K562 (cell line): ENCODE measurements around the gene NCAPG2. TPM values are rescaled to one million over a fixed set of nuclear protein-coding genes. Genes with fewer than 3 reads are reported as not detected.

Source experiments
- ATAC-seq: fragments of 200-7000 bp; cut with Tn5 transposase; 3 replicates; pipeline ENCODE4 v1.9.1; 2020; ENCODE audit warnings: moderate library complexity
- BruUV-seq: library from RNA; stranded (reverse); fragments of 400-500 nt; replicated peaks from 2 replicates; lab custom pipeline; 2021; lab: Mats Ljungman, UMichigan
- CTCF ChIA-PET: fragments of 300-600 bp; formaldehyde crosslinking; extraction: SDS; loops from one replicate; lab custom pipeline; 2021; ENCODE audit warnings: low intra/inter-chr PET ratio; lab: Yijun Ruan, JAX
- POLR2A ChIA-PET: fragments of 300-600, 350-650 bp; sonication (Branson Sonifier 250); formaldehyde crosslinking; extraction: SDS; loops from one replicate; lab custom pipeline; 2021; ENCODE audit warnings: antibody characterized with exemption, inconsistent platforms; lab: Yijun Ruan, JAX
- DNase-seq, 4 experiments: peaks; one replicate each; pipeline versions ENCODE4 v3.0.0 to v3.0.0-alpha.2; 2011 to 2018; ENCODE audit warnings: low spot score in 3 of 4, mixed read lengths in 3 of 4; ENCODE audit errors: extremely low read depth in 1 of 4
- FAIRE-seq: peaks from 2 replicates; lab custom pipeline; 2011; peaks lifted over from hg19 to GRCh38; lab: Jason Lieb, UNC
- H2AFZ ChIP-seq: 2 replicates; pipeline ENCODE4 v1.6.0; 2011; ENCODE audit warnings: low read depth, low read length, control low read depth, inconsistent platforms
- H3K27ac ChIP-seq: fragments of 200-600 bp; 3 replicates; pipeline ENCODE4 v1.8.0; 2011; ENCODE audit warnings: low read depth, mild to moderate bottlenecking, control low read depth, inconsistent platforms, low read length, moderate library complexity, mixed read lengths; ENCODE audit errors: extremely low read depth
- H3K27me3 ChIP-seq, 2 experiments: fragments of 300-600 bp in 1 of 2; 2 replicates in 1 of 2; 3 replicates in 1 of 2; pipeline versions ENCODE4 v1.6.0 to v1.8.0; 2011; ENCODE audit warnings: inconsistent platforms in 2 of 2, low read length in 2 of 2, mild to moderate bottlenecking in 1 of 2, mixed read lengths in 1 of 2, moderate library complexity in 1 of 2; ENCODE audit not compliant: control insufficient read depth in 2 of 2, insufficient read depth in 2 of 2
- H3K36me3 ChIP-seq: fragments of 300-600 bp; 3 replicates; pipeline ENCODE4 v1.8.0; 2011; ENCODE audit warnings: mild to moderate bottlenecking, low read length, inconsistent platforms; ENCODE audit not compliant: control insufficient read depth, insufficient read depth
- H3K4me1 ChIP-seq, 2 experiments: fragments of 200-600 bp in 1 of 2; replicated peaks in 1 of 2; 2 replicates in 1 of 2; 3 replicates in 1 of 2; pipeline versions ENCODE4 v1.5.1 to v1.8.0; 2011; ENCODE audit warnings: inconsistent platforms in 2 of 2, low read length in 2 of 2, mild to moderate bottlenecking in 1 of 2, mixed read lengths in 1 of 2, moderate library complexity in 1 of 2; ENCODE audit not compliant: control insufficient read depth in 2 of 2, insufficient read depth in 2 of 2
- H3K4me2 ChIP-seq: 2 replicates; pipeline ENCODE4 v1.6.1; 2011; ENCODE audit warnings: low read length, control low read depth, inconsistent platforms, mixed read lengths; ENCODE audit not compliant: insufficient read depth
- H3K4me3 ChIP-seq: fragments of 200-600 bp; sonication (generic), shearing (Covaris generic); 2 replicates; pipeline ENCODE4 v1.5.1; 2016; ENCODE audit warnings: control low read depth, inconsistent platforms
- H3K79me2 ChIP-seq: fragments of 200-600 bp; 3 replicates; pipeline ENCODE4 v1.8.0; 2011; ENCODE audit warnings: low read length, inconsistent platforms; ENCODE audit not compliant: control insufficient read depth, insufficient read depth
- H3K9ac ChIP-seq, 2 experiments: 2 replicates each; pipeline versions ENCODE4 v1.6.0 to v1.6.1; 2011; ENCODE audit warnings: low read depth in 2 of 2, low read length in 2 of 2, control low read depth in 1 of 2, inconsistent platforms in 1 of 2, mild to moderate bottlenecking in 1 of 2, mixed read lengths in 1 of 2; ENCODE audit not compliant: insufficient read depth in 1 of 2
- H3K9me1 ChIP-seq: one replicate; pipeline ENCODE4 v1.6.0; 2011; ENCODE audit warnings: inconsistent platforms, mild to moderate bottlenecking, low read length, moderate library complexity; ENCODE audit not compliant: control insufficient read depth, insufficient read depth
- H3K9me3 ChIP-seq: replicated peaks from 2 replicates; pipeline ENCODE4 v1.5.1; 2011; ENCODE audit warnings: low read depth, low read length, inconsistent platforms; ENCODE audit not compliant: control insufficient read depth, insufficient read depth
- H4K20me1 ChIP-seq: replicated peaks from 2 replicates; pipeline ENCODE4 v1.6.1; 2011; ENCODE audit warnings: low read length, inconsistent platforms, mixed read lengths; ENCODE audit not compliant: control insufficient read depth, insufficient read depth
- CHCHD3 ChIP-seq: fragments of 250-450 bp; sonication (Bioruptor Pico); IDR thresholded peaks from 2 replicates; pipeline ENCODE4 v2.1.2; 2022; ENCODE audit warnings: mild to moderate bottlenecking
- NR2C1 ChIP-seq, 2 experiments: fragments of 450-650 bp; IDR thresholded peaks; 2 replicates each; pipeline ENCODE4 v1.6.1; 2017; ENCODE audit warnings: mild to moderate bottlenecking in 2 of 2, antibody characterized with exemption in 1 of 2, inconsistent platforms in 1 of 2, missing compliant biosample characterization in 1 of 2, missing genetic modification characterization in 1 of 2
- PHB2 ChIP-seq: fragments of 450-650 bp; IDR thresholded peaks from 2 replicates; pipeline ENCODE4 v1.6.1; 2017; ENCODE audit warnings: low read depth
- POLR2G ChIP-seq: fragments of 200-400 bp; formaldehyde crosslinking; IDR thresholded peaks from 2 replicates; pipeline ENCODE4 v1.6.1; 2017; ENCODE audit warnings: low read depth, mild to moderate bottlenecking, antibody characterized with exemption, low read length, moderate library complexity
- RBFOX2 ChIP-seq: fragments of 200-400 bp; formaldehyde crosslinking; IDR thresholded peaks from 2 replicates; pipeline ENCODE4 v1.6.1; 2017; ENCODE audit warnings: low read depth, mild to moderate bottlenecking, low read length, moderate library complexity
- STAG1 ChIP-seq: sonication (generic); formaldehyde crosslinking; IDR thresholded peaks from 2 replicates; pipeline ENCODE4 v1.5.0; 2020; ENCODE audit warnings: missing genetic modification reagents, borderline replicate concordance
- ZBTB17 ChIP-seq: fragments of 450-650 bp; formaldehyde crosslinking; IDR thresholded peaks from 2 replicates; pipeline ENCODE4 v1.4.0; 2020; ENCODE audit warnings: mild to moderate bottlenecking
- ZNF75A ChIP-seq: fragments of 450-650 bp; formaldehyde crosslinking; IDR thresholded peaks from 2 replicates; pipeline ENCODE4 v1.4.0; 2020; ENCODE audit warnings: mild to moderate bottlenecking
- WGBS: fragments of 100-300 bp; shearing (Covaris generic); methylation state at CpG from one replicate; pipeline ENCODE4 v1.1.6; 2016; ENCODE audit warnings: low coverage, mixed read lengths; ENCODE audit not compliant: insufficient coverage; ENCODE audit errors: missing lambda C conversion rate; 5-methylcytosine and 5-hydroxymethylcytosine counted together
- in situ Hi-C: fragments of 300-500 bp; cut with MboI; formaldehyde crosslinking; loops from 4 replicates; pipeline ENCODE4 v1.15.0; 2018; ENCODE audit warnings: inconsistent platforms, mixed read lengths
- intact Hi-C: fragments of 100-400 bp; cut with micrococcal nuclease; formaldehyde crosslinking; loops from 2 replicates; pipeline ENCODE4 v1.14.2; 2022
- polyA plus RNA-seq, 8 experiments: library from polyadenylated mRNA; depleted of rRNA in 4 of 8; stranded (reverse) in 5 of 8; unstranded in 3 of 8; fragments of >200 nt; fragmentation: Nextera tagmentation in 2 of 8; fragmentation: Illumina TruSeq in 1 of 8; extraction: Ambion mirVana in 2 of 8; extraction: Trizol in 1 of 8; gene quantifications; 2 replicates each; pipeline versions ENCODE4 v1.2.1 to v1.2.3, GENCODE V29; 2011 to 2014; ENCODE audit warnings: inconsistent platforms in 1 of 8, missing spikeins in 1 of 8
- total RNA-seq, 7 experiments: library from RNA; depleted of rRNA in 6 of 7; stranded (reverse); fragments of >200 nt in 6 of 7; fragmentation: Illumina TruSeq in 2 of 7; extraction: Trizol in 2 of 7; gene quantifications; 2 replicates each; pipeline versions ENCODE4 v1.2.1 to v1.2.3, GENCODE V29; 2011 to 2021; ENCODE audit warnings: low replicate concordance in 1 of 7
- TF ChIP-seq, protein P1 (sequence below), 2 experiments: IDR thresholded peaks in 1 of 2; conservative IDR thresholded peaks in 1 of 2; 2 replicates each; pipeline ENCODE4 v1.6.1; 2016; ENCODE audit warnings: low read depth in 2 of 2, mild to moderate bottlenecking in 1 of 2, missing compliant biosample characterization in 1 of 2, missing genetic modification characterization in 1 of 2, moderate library complexity in 1 of 2
- TF ChIP-seq, protein P2 (sequence below): fragments of 450-650 bp; formaldehyde crosslinking; IDR thresholded peaks from 2 replicates; pipeline ENCODE4 v1.4.0; 2020; ENCODE audit warnings: mild to moderate bottlenecking, moderate library complexity
- TF ChIP-seq, protein P3 (sequence below): fragments of 450-650 bp; formaldehyde crosslinking; IDR thresholded peaks from 2 replicates; pipeline ENCODE4 v1.4.0; 2020; ENCODE audit warnings: mild to moderate bottlenecking, moderate library complexity
- TF ChIP-seq, protein P4 (sequence below): fragments of 450-650 bp; formaldehyde crosslinking; IDR thresholded peaks from 2 replicates; pipeline ENCODE4 v1.4.0; 2020; ENCODE audit warnings: mild to moderate bottlenecking, moderate library complexity

Gene NCAPG2
- total and polyA plus RNA-seq, 9 of the 15 experiments (the other 6 are each of a cell fraction or from before 2014, with no cell fraction given), result 21.5 to 127 (median 86.1) TPM

DNA sequence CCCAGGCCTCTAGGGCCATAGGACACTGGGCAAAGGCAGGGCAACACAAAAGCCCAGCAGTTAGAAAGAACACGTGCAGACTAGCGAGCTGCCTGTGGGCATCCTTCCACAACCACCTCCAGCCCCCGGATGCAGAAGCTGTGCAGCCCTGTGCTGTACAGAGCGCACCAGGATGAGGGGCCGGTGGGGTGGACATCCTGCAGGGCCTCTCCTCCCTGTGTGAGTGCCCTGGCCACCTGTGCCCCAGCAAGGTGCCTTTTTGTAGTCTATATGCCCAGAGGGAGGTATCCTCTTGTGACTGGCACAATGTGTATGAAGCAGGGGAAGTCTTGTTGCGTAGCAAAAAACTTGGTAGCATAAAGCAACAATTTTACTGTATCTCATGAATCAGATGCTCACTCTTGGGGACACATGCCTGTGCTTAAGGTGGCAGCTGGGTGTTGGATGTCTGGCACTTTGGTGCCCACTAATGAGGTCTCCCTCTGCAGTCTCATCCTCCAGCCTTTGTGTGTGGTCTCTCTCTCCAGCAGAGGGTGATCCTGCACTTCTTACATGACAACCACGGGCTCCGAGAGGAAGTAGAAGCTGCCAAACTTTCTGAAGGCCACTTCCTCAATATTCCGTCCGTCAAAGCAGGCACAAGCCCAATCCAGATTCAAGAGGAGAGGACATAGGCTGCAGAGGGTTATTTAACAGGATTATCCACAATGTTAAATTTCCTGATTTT, 8.7 kb downstream of the NCAPG2 start:
- POLR2A ChIA-PET, result interaction anchor here (0.5 to 2.7 kb wide), 13 partner anchors 9 to 297 kb away, joined by 3 to 17 read pairs (median 3); partner anchors contain the start of gene NCAPG2
- H3K9me3 ChIP-seq, result no peaks in the 10 kb centered on the region
- H3K36me3 ChIP-seq, result peaks cover 93% of the 10 kb centered on the region
- no peak overlapping the region for H3K27ac ChIP-seq
- peaks cover under 1 to 3% of the 10 kb centered on the region in 2 experiments; a peak in 1 of 5 replicates for H3K4me1 ChIP-seq
- peaks cover 68% of the 10 kb centered on the region for H3K79me2 ChIP-seq
- H3K9ac ChIP-seq, result peak overlapping the region in 1 of 2 experiments; percentile 54; a peak in 1 of 4 replicates
- H2AFZ ChIP-seq, result no peak overlapping the region
- CTCF ChIA-PET, result interaction anchor here (0.5 to 1.7 kb wide), 3 partner anchors 187 to 334 kb away, joined by 3 to 33 read pairs (median 4); no protein-coding TSS in a partner anchor
- H3K4me3 ChIP-seq, result no peak overlapping the region
- peaks cover 4% of the 10 kb centered on the region for H3K9me1 ChIP-seq
- H3K27me3 ChIP-seq, result no peaks in the 10 kb centered on the region
- H4K20me1 ChIP-seq, result 0 out of 2 replicates have a peak, but pooled peaks cover 3% of the 10 kb centered on the region
- peak in 3 of 4 experiments; percentile 23 to 67 (median 54) for DNase-seq
- intact Hi-C loops (loop anchor here (1.0 to 2.0 kb wide), 2 partner anchors 133 to 281 kb away; partner anchors contain the start of gene ESYT2), in situ Hi-C loops (loop anchor here (10.0 kb wide), 1 partner anchor 279 kb away; no protein-coding TSS in a partner anchor)
- peak; percentile 72 for ATAC-seq
- 77% methylated on average over 10 of the region's 10 CpGs for WGBS
- no peak for FAIRE-seq
- no TSS peak for BruUV-seq
- no peak overlapping the region for H3K4me2 ChIP-seq
- TF ChIP-seq POLR2G (peak; percentile 68), ZBTB17 (CRISPR knock-in tag) (0 out of 2 replicates have a peak, but pooled peaks have one; percentile 29), NR2C1 (IDR thresholded peaks at IDR 0.05) (no peak), NR2C1 (tag; IDR thresholded peaks at IDR 0.05) (no peak), CHCHD3 (no peak), RBFOX2 (peak; percentile 54), ZNF75A (0 out of 2 replicates have a peak, but pooled peaks have one; percentile 15), STAG1 (CRISPR knock-in tag) (peak; percentile 79; the same call in 1 of the 2 replicates), PHB2 (no peak)
- TF ChIP-seq, protein P1, sequence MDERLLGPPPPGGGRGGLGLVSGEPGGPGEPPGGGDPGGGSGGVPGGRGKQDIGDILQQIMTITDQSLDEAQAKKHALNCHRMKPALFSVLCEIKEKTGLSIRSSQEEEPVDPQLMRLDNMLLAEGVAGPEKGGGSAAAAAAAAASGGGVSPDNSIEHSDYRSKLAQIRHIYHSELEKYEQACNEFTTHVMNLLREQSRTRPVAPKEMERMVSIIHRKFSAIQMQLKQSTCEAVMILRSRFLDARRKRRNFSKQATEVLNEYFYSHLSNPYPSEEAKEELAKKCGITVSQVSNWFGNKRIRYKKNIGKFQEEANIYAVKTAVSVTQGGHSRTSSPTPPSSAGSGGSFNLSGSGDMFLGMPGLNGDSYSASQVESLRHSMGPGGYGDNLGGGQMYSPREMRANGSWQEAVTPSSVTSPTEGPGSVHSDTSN (CRISPR knock-in tag; IDR thresholded peaks at IDR 0.05; ENCODE audit: low read depth), result no peak
- TF ChIP-seq, protein P1 (tag; conservative IDR thresholded peaks at IDR 0.05; ENCODE audit: low read depth), result peak; percentile 59; the same call in 1 of the 2 replicates
- TF ChIP-seq, protein P2, sequence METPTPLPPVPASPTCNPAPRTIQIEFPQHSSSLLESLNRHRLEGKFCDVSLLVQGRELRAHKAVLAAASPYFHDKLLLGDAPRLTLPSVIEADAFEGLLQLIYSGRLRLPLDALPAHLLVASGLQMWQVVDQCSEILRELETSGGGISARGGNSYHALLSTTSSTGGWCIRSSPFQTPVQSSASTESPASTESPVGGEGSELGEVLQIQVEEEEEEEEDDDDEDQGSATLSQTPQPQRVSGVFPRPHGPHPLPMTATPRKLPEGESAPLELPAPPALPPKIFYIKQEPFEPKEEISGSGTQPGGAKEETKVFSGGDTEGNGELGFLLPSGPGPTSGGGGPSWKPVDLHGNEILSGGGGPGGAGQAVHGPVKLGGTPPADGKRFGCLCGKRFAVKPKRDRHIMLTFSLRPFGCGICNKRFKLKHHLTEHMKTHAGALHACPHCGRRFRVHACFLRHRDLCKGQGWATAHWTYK (CRISPR knock-in tag), result peak; percentile 28; the same call in 1 of the 2 replicates
- TF ChIP-seq, protein P3, sequence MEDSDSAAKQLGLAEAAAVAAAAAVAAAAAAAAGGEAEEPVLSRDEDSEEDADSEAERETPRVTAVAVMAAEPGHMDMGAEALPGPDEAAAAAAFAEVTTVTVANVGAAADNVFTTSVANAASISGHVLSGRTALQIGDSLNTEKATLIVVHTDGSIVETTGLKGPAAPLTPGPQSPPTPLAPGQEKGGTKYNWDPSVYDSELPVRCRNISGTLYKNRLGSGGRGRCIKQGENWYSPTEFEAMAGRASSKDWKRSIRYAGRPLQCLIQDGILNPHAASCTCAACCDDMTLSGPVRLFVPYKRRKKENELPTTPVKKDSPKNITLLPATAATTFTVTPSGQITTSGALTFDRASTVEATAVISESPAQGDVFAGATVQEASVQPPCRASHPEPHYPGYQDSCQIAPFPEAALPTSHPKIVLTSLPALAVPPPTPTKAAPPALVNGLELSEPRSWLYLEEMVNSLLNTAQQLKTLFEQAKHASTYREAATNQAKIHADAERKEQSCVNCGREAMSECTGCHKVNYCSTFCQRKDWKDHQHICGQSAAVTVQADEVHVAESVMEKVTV (CRISPR knock-in tag), result peak; percentile 96
- TF ChIP-seq, protein P4, sequence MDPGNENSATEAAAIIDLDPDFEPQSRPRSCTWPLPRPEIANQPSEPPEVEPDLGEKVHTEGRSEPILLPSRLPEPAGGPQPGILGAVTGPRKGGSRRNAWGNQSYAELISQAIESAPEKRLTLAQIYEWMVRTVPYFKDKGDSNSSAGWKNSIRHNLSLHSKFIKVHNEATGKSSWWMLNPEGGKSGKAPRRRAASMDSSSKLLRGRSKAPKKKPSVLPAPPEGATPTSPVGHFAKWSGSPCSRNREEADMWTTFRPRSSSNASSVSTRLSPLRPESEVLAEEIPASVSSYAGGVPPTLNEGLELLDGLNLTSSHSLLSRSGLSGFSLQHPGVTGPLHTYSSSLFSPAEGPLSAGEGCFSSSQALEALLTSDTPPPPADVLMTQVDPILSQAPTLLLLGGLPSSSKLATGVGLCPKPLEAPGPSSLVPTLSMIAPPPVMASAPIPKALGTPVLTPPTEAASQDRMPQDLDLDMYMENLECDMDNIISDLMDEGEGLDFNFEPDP, result 0 out of 2 replicates have a peak, but pooled peaks have one; percentile 60
